Right lobe of liver (tissue), 6 donors: ENCODE measurements around the gene ARNT2. TPM values are rescaled to one million over a fixed set of nuclear protein-coding genes. Genes with fewer than 3 reads are reported as not detected.

Source experiments
- ATAC-seq, 4 donors: fragments of 200-7000 bp; cut with Tn5 transposase; one replicate each; pipeline ENCODE4 v1.9.1; 2020; ENCODE audit warnings: mild to moderate bottlenecking in 4 of 4, moderate library complexity in 4 of 4
- DNase-seq, 3 donors: peaks; one replicate each; pipeline ENCODE4 v3.0.0-alpha.2; 2020
- H3K27ac ChIP-seq, 3 donors: fragments of 200-600 bp; one replicate each; pipeline ENCODE4 v1.8.0; 2022
- H3K27me3 ChIP-seq, 2 donors: fragments of 200-600 bp; one replicate each; pipeline ENCODE4 v1.8.0; 2022
- H3K36me3 ChIP-seq, 4 donors: fragments of 200-600 bp; sonication (generic) in 1 of 4; one replicate each; pipeline versions ENCODE4 v1.5.1 to v1.8.0; 2017 to 2022; ENCODE audit warnings: control low read depth in 1 of 4
- H3K4me1 ChIP-seq, 4 donors: fragments of 200-600 bp; sonication (generic) in 1 of 4; one replicate each; pipeline versions ENCODE4 v1.5.1 to v1.8.0; 2017 to 2022; ENCODE audit warnings: control low read depth in 1 of 4
- H3K4me3 ChIP-seq, 3 donors: fragments of 200-600 bp; one replicate each; pipeline ENCODE4 v1.8.0; 2022
- H3K9me3 ChIP-seq, 4 donors: fragments of 200-600 bp; sonication (generic) in 1 of 4; one replicate each; pipeline versions ENCODE4 v1.5.1 to v1.8.0; 2017 to 2022; ENCODE audit warnings: control low read depth in 1 of 4
- CTCF ChIP-seq, 4 donors: fragments of 200-600 bp in 3 of 4; fragments of 450-650 bp in 1 of 4; IDR thresholded peaks; one replicate each; pipeline versions ENCODE4 v1.5.1 to v1.8.0; 2016 to 2022; ENCODE audit warnings: antibody characterized with exemption in 4 of 4, mild to moderate bottlenecking in 2 of 4
- POLR2A ChIP-seq: fragments of 450-650 bp; IDR thresholded peaks from one replicate; pipeline ENCODE4 v1.6.1; 2017; ENCODE audit warnings: antibody characterized with exemption, mild to moderate bottlenecking
- whole genome bisulfite sequencing: methylation state at CpG from one replicate; pipeline ENCODE4 v1.1.6; 2018; ENCODE audit warnings: low coverage, low lambda C conversion rate; ENCODE audit not compliant: insufficient coverage; ENCODE audit errors: missing lambda C conversion rate; 5-methylcytosine and 5-hydroxymethylcytosine counted together
- intact Hi-C, 2 donors: fragments of 100-400 bp; cut with DNase I; formaldehyde crosslinking; loops; one replicate each; pipeline versions ENCODE4 v1.11.2 to v1.14.1; 2022
- total RNA-seq, 6 experiments: library from RNA; depleted of rRNA in 2 of 6; stranded (reverse); fragments of >200 nt in 2 of 6; fragmentation: NEBNext Ultra II Directional in 3 of 6; extraction: Animal tissue kit (Norgen Biotek cat#: 25700) in 3 of 6; gene quantifications; one replicate each; pipeline versions ENCODE4 v1.1.0 to v1.2.4, GENCODE V29; 2016 to 2023
- donor health status: DM: no; HTN: yes; CAD: no.
- donor health status: DM: no; HTN: no; CAD: no.
- donor health status: DM: no; HTN: no; CAD: no.
- donor health status: DM: no; HTN: yes; CAD: no.
- donor health status: DM: no; HTN: yes; CAD: no.

Gene ARNT2
- total RNA-seq, 6 experiments from 2014 or later, result 0.12 to 1.3 (median 0.46) TPM

- WGBS, result 55% methylated on average over 1 of the region's 1 CpG
- no peak for ATAC-seq
- no peaks in the 10 kb centered on the region for H3K9me3 ChIP-seq
Observed at GRCh38 chr15:80608688-80609087, 204.5 kb downstream of the ARNT2 start.

GRCh38 chr15:80609091-80609490, 204.9 kb downstream of the ARNT2 start:
- H3K9me3 ChIP-seq, result no peaks in the 10 kb centered on the region
- H3K4me3 ChIP-seq, result no peak overlapping the region
- no peak for ATAC-seq
- H3K27ac ChIP-seq, result no peak overlapping the region
- DNase-seq, result no peak
- peaks cover 0 to 23% (median 10%) of the 10 kb centered on the region in 4 donors for H3K4me1 ChIP-seq
- no peaks in the 10 kb centered on the region for H3K27me3 ChIP-seq
- intact Hi-C loops, result no loop called here
- no peak for TF ChIP-seq POLR2A
- no peak for TF ChIP-seq CTCF (IDR thresholded peaks at IDR 0.05)
- WGBS, result 68% methylated on average over 2 of the region's 4 CpGs
- H3K36me3 ChIP-seq, result no peaks in the 10 kb centered on the region

More at GRCh38 chr15:80608688-80609087, 204.5 kb downstream of the ARNT2 start:
- Histone ChIP-seq H3K27ac (no peak overlapping the region), H3K4me3 (no peak overlapping the region), H3K4me1 (peaks cover 0 to 23% (median 10%) of the 10 kb centered on the region in 4 donors), H3K36me3 (no peaks in the 10 kb centered on the region), H3K27me3 (no peaks in the 10 kb centered on the region)
- intact Hi-C loops, result no loop called here
- TF ChIP-seq POLR2A (no peak), CTCF (IDR thresholded peaks at IDR 0.05) (no peak)
- no peak for DNase-seq

- peak in 1 of 4 donors; percentile 13 for ATAC-seq
- WGBS, result 54% methylated on average over 4 of the region's 4 CpGs
- Histone ChIP-seq H3K9me3 (no peaks in the 10 kb centered on the region), H3K4me3 (no peak overlapping the region), H3K27me3 (no peaks in the 10 kb centered on the region), H3K27ac (no peak overlapping the region), H3K4me1 (peaks cover 0 to 23% (median 10%) of the 10 kb centered on the region in 4 donors), H3K36me3 (no peaks in the 10 kb centered on the region)
- no peak for TF ChIP-seq POLR2A
- TF ChIP-seq CTCF (IDR thresholded peaks at IDR 0.05), result no peak
- intact Hi-C loops, result no loop called here
- no peak for DNase-seq
Observed at GRCh38 chr15:80609512-80609946, 205.3 kb downstream of the ARNT2 start.

GRCh38 chr15:80611543-80612080, 207.4 kb downstream of the ARNT2 start:
- 80% methylated on average over 3 of the region's 7 CpGs for WGBS
- Histone ChIP-seq H3K4me1 (peaks cover 0 to 26% (median 10%) of the 10 kb centered on the region in 4 donors), H3K36me3 (no peaks in the 10 kb centered on the region), H3K27me3 (no peaks in the 10 kb centered on the region), H3K27ac (no peak overlapping the region), H3K9me3 (no peaks in the 10 kb centered on the region), H3K4me3 (no peak overlapping the region)
- no peak for ATAC-seq
- intact Hi-C loops, result no loop called here
- no peak for DNase-seq
- TF ChIP-seq CTCF (IDR thresholded peaks at IDR 0.05) (no peak), POLR2A (no peak)
